Measurements from ENCODE around the gene EIPR1. TPM values are rescaled to one million over a fixed set of nuclear protein-coding genes. Genes with fewer than 3 reads are reported as not detected.

EIPR1 gene
- total RNA-seq, 1 donor from 2014 or later, result 27.8 TPM

DNA sequence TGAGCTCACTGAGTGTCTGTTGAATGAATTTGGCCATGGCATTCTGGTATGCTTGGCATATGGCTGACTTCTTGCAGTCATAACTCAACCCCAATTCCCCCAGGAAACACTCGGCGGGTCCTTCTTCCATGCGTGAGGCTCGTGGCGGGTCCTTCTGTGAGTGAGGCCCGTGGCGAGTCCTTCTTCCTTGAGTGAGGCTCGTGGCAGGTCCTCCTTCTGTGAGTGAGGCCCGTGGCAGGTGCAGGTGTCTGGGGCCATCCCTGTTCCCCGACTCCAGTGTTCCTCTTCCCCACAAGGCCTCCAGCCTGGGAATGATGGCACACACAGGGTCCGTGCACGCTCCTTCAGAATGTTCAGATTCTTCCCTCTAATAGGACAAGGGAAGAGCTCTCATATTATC lies 169.0 kb downstream of the EIPR1 start:
- no peaks in the 10 kb centered on the region for H3K4me1 Mint-ChIP-seq (ENCODE audit: low read depth, unreplicated experiment)
- H3K4me2 ChIP-seq (ENCODE audit: low read length), result no peak overlapping the region
- H3K4me1 ChIP-seq (ENCODE audit: insufficient read depth, low read length), result no peaks in the 10 kb centered on the region
- no peak overlapping the region for H3K4me3 Mint-ChIP-seq (ENCODE audit: unreplicated experiment)
- H3K9ac ChIP-seq (ENCODE audit: low read length), result no peak overlapping the region
- H2AFZ ChIP-seq (ENCODE audit: low read depth, low read length), result no peak overlapping the region
- H3K27me3 ChIP-seq (ENCODE audit: insufficient read depth, low read length), result no peaks in the 10 kb centered on the region
- no peaks in the 10 kb centered on the region for H3K27me3 Mint-ChIP-seq (ENCODE audit: low read depth, unreplicated experiment)
- H3K27ac ChIP-seq (ENCODE audit: low read depth, low read length), result no peak overlapping the region
- no peaks in the 10 kb centered on the region for H3K9me3 ChIP-seq (ENCODE audit: insufficient read depth, low read depth, low read length)
- H4K20me1 ChIP-seq (ENCODE audit: insufficient read depth, low read length), result peaks cover 6% of the 10 kb centered on the region
- TF ChIP-seq EZH2 (IDR thresholded peaks at IDR 0.05; ENCODE audit: insufficient read depth, low read length), result no peak
- TF ChIP-seq, protein P1, sequence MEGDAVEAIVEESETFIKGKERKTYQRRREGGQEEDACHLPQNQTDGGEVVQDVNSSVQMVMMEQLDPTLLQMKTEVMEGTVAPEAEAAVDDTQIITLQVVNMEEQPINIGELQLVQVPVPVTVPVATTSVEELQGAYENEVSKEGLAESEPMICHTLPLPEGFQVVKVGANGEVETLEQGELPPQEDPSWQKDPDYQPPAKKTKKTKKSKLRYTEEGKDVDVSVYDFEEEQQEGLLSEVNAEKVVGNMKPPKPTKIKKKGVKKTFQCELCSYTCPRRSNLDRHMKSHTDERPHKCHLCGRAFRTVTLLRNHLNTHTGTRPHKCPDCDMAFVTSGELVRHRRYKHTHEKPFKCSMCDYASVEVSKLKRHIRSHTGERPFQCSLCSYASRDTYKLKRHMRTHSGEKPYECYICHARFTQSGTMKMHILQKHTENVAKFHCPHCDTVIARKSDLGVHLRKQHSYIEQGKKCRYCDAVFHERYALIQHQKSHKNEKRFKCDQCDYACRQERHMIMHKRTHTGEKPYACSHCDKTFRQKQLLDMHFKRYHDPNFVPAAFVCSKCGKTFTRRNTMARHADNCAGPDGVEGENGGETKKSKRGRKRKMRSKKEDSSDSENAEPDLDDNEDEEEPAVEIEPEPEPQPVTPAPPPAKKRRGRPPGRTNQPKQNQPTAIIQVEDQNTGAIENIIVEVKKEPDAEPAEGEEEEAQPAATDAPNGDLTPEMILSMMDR (IDR thresholded peaks at IDR 0.05; ENCODE audit: insufficient read depth, low read depth, low read length), result no peak
- H3K27ac Mint-ChIP-seq (ENCODE audit: unreplicated experiment), result no peak overlapping the region
- H3K4me3 ChIP-seq (ENCODE audit: insufficient read depth, low read depth, low read length), result no peak overlapping the region
- no peak for FAIRE-seq
- H3K79me2 ChIP-seq (ENCODE audit: insufficient read depth, low read length), result no peaks in the 10 kb centered on the region
- H3K36me3 Mint-ChIP-seq (ENCODE audit: low read depth, unreplicated experiment), result peaks cover 5% of the 10 kb centered on the region
- H3K36me3 ChIP-seq (ENCODE audit: insufficient read depth, low read length), result peaks cover 3% of the 10 kb centered on the region
- no peak for DNase-seq (ENCODE audit: low read depth)
- H3K9me3 Mint-ChIP-seq (ENCODE audit: unreplicated experiment), result no peaks in the 10 kb centered on the region

- H3K36me3 ChIP-seq (ENCODE audit: insufficient read depth, low read length), result peaks cover 3% of the 10 kb centered on the region
- H3K4me2 ChIP-seq (ENCODE audit: low read length), result no peak overlapping the region
- H3K27me3 ChIP-seq (ENCODE audit: insufficient read depth, low read length), result no peaks in the 10 kb centered on the region
- H3K36me3 Mint-ChIP-seq (ENCODE audit: low read depth, unreplicated experiment), result peaks cover 5% of the 10 kb centered on the region
- H3K4me3 ChIP-seq (ENCODE audit: insufficient read depth, low read depth, low read length), result no peak overlapping the region
- no peak for TF ChIP-seq EZH2 (IDR thresholded peaks at IDR 0.05; ENCODE audit: insufficient read depth, low read length)
- TF ChIP-seq, protein P1 (IDR thresholded peaks at IDR 0.05; ENCODE audit: insufficient read depth, low read depth, low read length), result no peak
- H3K27ac ChIP-seq (ENCODE audit: low read depth, low read length), result no peak overlapping the region
- DNase-seq (ENCODE audit: low read depth) (no peak), FAIRE-seq (no peak)
- H4K20me1 ChIP-seq (ENCODE audit: insufficient read depth, low read length), result peaks cover 6% of the 10 kb centered on the region
- no peak overlapping the region for H3K27ac Mint-ChIP-seq (ENCODE audit: unreplicated experiment)
- H3K27me3 Mint-ChIP-seq (ENCODE audit: low read depth, unreplicated experiment), result no peaks in the 10 kb centered on the region
- H2AFZ ChIP-seq (ENCODE audit: low read depth, low read length), result no peak overlapping the region
- H3K79me2 ChIP-seq (ENCODE audit: insufficient read depth, low read length), result no peaks in the 10 kb centered on the region
- H3K9ac ChIP-seq (ENCODE audit: low read length), result no peak overlapping the region
- H3K9me3 Mint-ChIP-seq (ENCODE audit: unreplicated experiment), result no peaks in the 10 kb centered on the region
- no peaks in the 10 kb centered on the region for H3K4me1 ChIP-seq (ENCODE audit: insufficient read depth, low read length)
- no peak overlapping the region for H3K4me3 Mint-ChIP-seq (ENCODE audit: unreplicated experiment)
- H3K4me1 Mint-ChIP-seq (ENCODE audit: low read depth, unreplicated experiment), result no peaks in the 10 kb centered on the region
- H3K9me3 ChIP-seq (ENCODE audit: insufficient read depth, low read depth, low read length), result no peaks in the 10 kb centered on the region
Observed at GRCh38 chr2:3208179-3208578, 169.4 kb downstream of the EIPR1 start.

DNA sequence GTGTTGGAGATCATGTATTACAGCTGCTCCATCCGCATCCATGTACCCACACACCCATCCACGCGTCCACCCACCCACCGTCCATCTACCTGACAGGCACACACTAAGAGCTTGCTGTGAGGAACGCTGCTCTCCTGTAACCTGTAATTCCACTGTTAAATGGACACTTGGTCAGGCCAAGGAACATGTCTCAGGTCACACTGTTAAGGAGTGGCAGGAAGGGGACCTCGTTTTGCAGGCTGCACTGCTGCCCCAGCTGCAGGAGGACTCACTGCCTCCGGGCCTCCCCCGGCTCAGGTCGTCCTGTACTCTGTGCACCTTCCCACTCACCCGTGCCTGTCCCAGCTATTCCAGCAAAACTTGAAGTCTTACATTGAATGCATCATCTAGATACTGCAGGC lies 170.5 kb downstream of the EIPR1 start:
- no peak for FAIRE-seq
- H3K27ac Mint-ChIP-seq (ENCODE audit: unreplicated experiment), result no peak overlapping the region
- H4K20me1 ChIP-seq (ENCODE audit: insufficient read depth, low read length), result peaks cover 6% of the 10 kb centered on the region

More for the DNA sequence above, 170.5 kb downstream of the EIPR1 start:
- no peaks in the 10 kb centered on the region for H3K27me3 Mint-ChIP-seq (ENCODE audit: low read depth, unreplicated experiment)
- no peak for TF ChIP-seq EZH2 (IDR thresholded peaks at IDR 0.05; ENCODE audit: insufficient read depth, low read length)
- TF ChIP-seq, protein P1 (IDR thresholded peaks at IDR 0.05; ENCODE audit: insufficient read depth, low read depth, low read length), result no peak
- no peaks in the 10 kb centered on the region for H3K4me1 Mint-ChIP-seq (ENCODE audit: low read depth, unreplicated experiment)
- H3K27me3 ChIP-seq (ENCODE audit: insufficient read depth, low read length), result no peaks in the 10 kb centered on the region
- no peaks in the 10 kb centered on the region for H3K9me3 ChIP-seq (ENCODE audit: insufficient read depth, low read depth, low read length)
- no peak overlapping the region for H3K4me3 ChIP-seq (ENCODE audit: insufficient read depth, low read depth, low read length)
- no peaks in the 10 kb centered on the region for H3K4me1 ChIP-seq (ENCODE audit: insufficient read depth, low read length)
- peaks cover 5% of the 10 kb centered on the region for H3K36me3 Mint-ChIP-seq (ENCODE audit: low read depth, unreplicated experiment)
- H3K27ac ChIP-seq (ENCODE audit: low read depth, low read length), result no peak overlapping the region
- H3K4me2 ChIP-seq (ENCODE audit: low read length), result no peak overlapping the region
- H3K4me3 Mint-ChIP-seq (ENCODE audit: unreplicated experiment), result no peak overlapping the region
- H2AFZ ChIP-seq (ENCODE audit: low read depth, low read length), result no peak overlapping the region
- H3K36me3 ChIP-seq (ENCODE audit: insufficient read depth, low read length), result peaks cover 3% of the 10 kb centered on the region
- no peak for DNase-seq (ENCODE audit: low read depth)
- H3K9me3 Mint-ChIP-seq (ENCODE audit: unreplicated experiment), result no peaks in the 10 kb centered on the region
- no peak overlapping the region for H3K9ac ChIP-seq (ENCODE audit: low read length)
- H3K79me2 ChIP-seq (ENCODE audit: insufficient read depth, low read length), result no peaks in the 10 kb centered on the region
